HG03558 (cell line): Measurements from ENCODE around the gene CEBPA.
A peak's percentile ranks its signal among the peaks of the same experiment; 100 is the strongest.

Experiments
- ATAC-seq: cut with Tn5 transposase; IDR thresholded peaks from one replicate; pipeline ENCODE4 v1.9.1; 2021; ENCODE audit warnings: moderate number of reproducible peaks; ENCODE audit not compliant: unreplicated experiment; ENCODE audit errors: extremely low read depth

The CEBPA gene

GRCh38 chr19:33290956-33291622, 11.2 kb downstream of the CEBPA start:
- no peak for ATAC-seq

GRCh38 chr19:33290082-33290815, 12.1 kb downstream of the CEBPA start:
- no peak for ATAC-seq

GRCh38 chr19:33289261-33289660, 13.1 kb downstream of the CEBPA start:
- ATAC-seq: no peak

- no peak for ATAC-seq
Measured at GRCh38 chr19:33288666-33289065, 13.7 kb downstream of the CEBPA start.

- no peak for ATAC-seq
Measured at GRCh38 chr19:33287927-33288326, 14.4 kb downstream of the CEBPA start.

- ATAC-seq: no peak
Measured at GRCh38 chr19:33287438-33287837, 14.9 kb downstream of the CEBPA start.

- no peak for ATAC-seq
Measured at GRCh38 chr19:33286899-33287298, 15.4 kb downstream of the CEBPA start.

- no peak for ATAC-seq
Measured at GRCh38 chr19:33285441-33285927, 16.9 kb downstream of the CEBPA start.

GRCh38 chr19:33284756-33285155, 17.6 kb downstream of the CEBPA start:
- ATAC-seq: no peak

- ATAC-seq: no peak
Measured at GRCh38 chr19:33284146-33284643, 18.1 kb downstream of the CEBPA start.

- no peak for ATAC-seq
Measured at GRCh38 chr19:33283589-33283988, 18.7 kb downstream of the CEBPA start.

GRCh38 chr19:33282036-33282671, 20.2 kb downstream of the CEBPA start:
- ATAC-seq: no peak

GRCh38 chr19:33281296-33281926, 20.9 kb downstream of the CEBPA start:
- ATAC-seq: no peak

- ATAC-seq: peak; percentile 80
Measured at GRCh38 chr19:33280351-33280921, 21.9 kb downstream of the CEBPA start.

- no peak for ATAC-seq
Measured at GRCh38 chr19:33279430-33280350, 22.6 kb downstream of the CEBPA start.

GRCh38 chr19:33278403-33279269, 23.7 kb downstream of the CEBPA start:
- ATAC-seq: no peak

GRCh38 chr19:33278023-33278402, 24.3 kb downstream of the CEBPA start:
- no peak for ATAC-seq

- ATAC-seq: no peak
Measured at GRCh38 chr19:33277434-33277833, 24.9 kb downstream of the CEBPA start.
